IPS DF 6.9 (cell line): Measurements from ENCODE around the gene ZNF786.
"Not testable (repeated sequence)": the region's sequence is repeated elsewhere in the genome, so short reads cannot be mapped to it uniquely, and the experiment has no call there.

ENCODE experiments used
- DNase-seq: peaks from one replicate; pipeline ENCODE4 v3.0.0-alpha.2; 2013; ENCODE audit warnings: low read depth, low spot score
- H3K27ac ChIP-seq: one replicate; pipeline ENCODE4 v1.5.1; 2013; ENCODE audit warnings: low read length, control low read depth
- H3K27me3 ChIP-seq: 2 replicates; pipeline ENCODE4 v1.6.1; 2013; ENCODE audit warnings: mild to moderate bottlenecking, low read length; ENCODE audit not compliant: control insufficient read depth, insufficient read depth
- H3K36me3 ChIP-seq: 2 replicates; pipeline ENCODE4 v1.6.1; 2013; ENCODE audit warnings: low read length; ENCODE audit not compliant: control insufficient read depth, insufficient read depth
- H3K4me1 ChIP-seq: 2 replicates; pipeline ENCODE4 v1.6.1; 2013; ENCODE audit warnings: low read length; ENCODE audit not compliant: control insufficient read depth, insufficient read depth
- H3K4me3 ChIP-seq: 2 replicates; pipeline ENCODE4 v1.5.1; 2013; ENCODE audit warnings: mild to moderate bottlenecking, low read length
- H3K9me3 ChIP-seq: 2 replicates; pipeline ENCODE4 v1.6.1; 2013; ENCODE audit warnings: low read length, inconsistent platforms; ENCODE audit not compliant: control insufficient read depth, insufficient read depth
- WGBS: extraction: QIAGEN DNeasy Blood & Tissue Kit; methylation state at CpG from one replicate; pipeline ENCODE4 v1.1.7; 2013; ENCODE audit warnings: mixed read lengths, missing lambda C conversion rate; ENCODE audit not compliant: insufficient read length, insufficient coverage; 5-methylcytosine and 5-hydroxymethylcytosine counted together

ZNF786 gene

GRCh38 chr7:149104749-149105148 lies 14.2 kb upstream of the ZNF786 start:
- Histone ChIP-seq H3K27ac (no peak overlapping the region), H3K9me3 (no peaks in the 10 kb centered on the region), H3K27me3 (no peaks in the 10 kb centered on the region), H3K4me3 (no peak overlapping the region), H3K36me3 (no peaks in the 10 kb centered on the region), H3K4me1 (no peaks in the 10 kb centered on the region)
- no peak for DNase-seq
- WGBS: no CpG with 5 or more reads among the region's 25 CpGs

DNA sequence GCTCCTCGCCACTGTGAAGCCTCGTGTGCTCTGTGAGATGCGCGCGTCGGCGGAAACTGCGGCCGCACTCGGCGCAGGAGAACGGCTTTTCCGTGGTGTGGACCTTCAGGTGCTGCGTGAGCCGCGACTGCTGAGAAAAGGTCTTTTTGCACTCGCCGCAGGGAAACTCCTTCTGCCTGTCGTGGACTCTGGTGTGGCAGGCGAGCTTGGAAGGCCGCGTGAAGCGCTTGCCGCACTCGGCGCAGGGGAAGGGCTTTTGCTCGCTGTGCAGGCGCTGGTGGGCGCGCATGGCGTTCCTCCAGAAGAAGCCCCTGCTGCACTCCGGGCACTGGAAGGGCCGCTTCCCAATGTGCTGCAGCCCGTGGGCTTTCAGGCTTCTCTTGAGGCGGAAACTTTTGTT lies 13.7 kb upstream of the ZNF786 start:
- H3K27ac ChIP-seq: no peak overlapping the region
- no peaks in the 10 kb centered on the region for H3K9me3 ChIP-seq
- no peaks in the 10 kb centered on the region for H3K27me3 ChIP-seq
- no peak for DNase-seq
- H3K4me3 ChIP-seq: no peak overlapping the region
- H3K36me3 ChIP-seq: no peaks in the 10 kb centered on the region
- H3K4me1 ChIP-seq: no peaks in the 10 kb centered on the region
- WGBS: no CpG with 5 or more reads among the region's 35 CpGs

DNA sequence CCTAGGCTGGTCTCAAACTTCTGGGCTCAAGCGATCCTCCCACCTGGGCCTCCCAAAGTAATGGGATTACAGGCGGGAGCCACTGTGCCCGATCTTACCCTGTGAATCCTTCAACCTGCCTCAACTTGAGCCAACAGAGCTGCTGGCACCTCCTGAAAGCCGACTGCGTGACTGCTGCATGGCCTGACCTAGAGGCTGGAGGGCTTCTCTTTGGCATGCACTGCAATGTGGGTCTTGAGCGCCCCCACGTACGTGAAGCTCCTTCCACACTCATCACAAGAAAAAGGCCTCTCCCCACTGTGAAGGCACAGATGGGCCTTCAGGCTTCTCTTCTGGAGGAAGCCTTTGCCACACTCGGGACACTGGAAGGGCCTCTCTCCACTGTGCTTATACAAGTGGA lies 12.9 kb upstream of the ZNF786 start:
- H3K27me3 ChIP-seq: no peaks in the 10 kb centered on the region
- DNase-seq: no peak
- H3K27ac ChIP-seq: no peak overlapping the region
- H3K4me3 ChIP-seq: no peak overlapping the region
- WGBS: no CpG with 5 or more reads among the region's 9 CpGs
- H3K4me1 ChIP-seq: no peaks in the 10 kb centered on the region
- H3K9me3 ChIP-seq: no peaks in the 10 kb centered on the region
- H3K36me3 ChIP-seq: no peaks in the 10 kb centered on the region

DNA sequence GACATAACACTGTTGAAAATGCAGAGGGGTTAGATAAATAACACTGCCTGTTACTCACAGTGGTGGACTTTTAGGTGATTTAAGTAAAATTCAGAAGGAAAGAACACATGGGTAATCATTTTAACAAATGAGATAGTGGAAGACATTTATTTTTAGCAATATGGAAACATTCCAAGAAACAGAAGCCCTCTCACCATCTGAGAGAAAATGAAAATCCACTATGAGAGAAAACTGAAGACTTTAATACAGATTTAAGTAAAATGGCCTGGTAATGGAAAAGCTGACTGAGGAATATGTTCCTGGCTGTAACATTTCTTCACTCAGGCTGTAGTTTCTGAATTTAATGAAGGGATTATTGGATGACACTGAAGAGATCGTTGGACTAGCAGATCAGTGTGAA lies 12.1 kb upstream of the ZNF786 start:
- no CpG with 5 or more reads among the region's 1 CpG for WGBS
- no peaks in the 10 kb centered on the region for H3K4me1 ChIP-seq
- DNase-seq: no peak

DNA sequence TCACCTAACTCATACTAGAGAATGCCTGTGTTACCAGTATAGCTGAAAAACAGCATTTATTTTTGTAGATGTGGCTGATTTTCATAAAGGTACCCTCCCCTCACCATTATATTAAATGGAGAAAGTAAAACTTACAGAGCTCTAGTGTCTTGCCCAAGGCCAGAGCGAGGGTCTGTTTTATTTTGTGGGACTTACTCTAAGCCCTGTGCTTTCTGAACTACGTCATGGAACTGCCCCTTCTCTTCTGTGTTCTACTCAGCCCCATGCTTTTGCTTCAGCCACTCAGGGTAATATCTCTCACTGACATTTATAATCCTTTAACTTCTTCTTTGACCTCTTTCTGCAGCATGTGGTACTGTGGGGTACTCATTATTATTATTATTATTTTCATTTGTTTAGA lies 10.3 kb upstream of the ZNF786 start:
- Histone ChIP-seq H3K4me1 (no peaks in the 10 kb centered on the region), H3K9me3 (no peaks in the 10 kb centered on the region), H3K36me3 (no peaks in the 10 kb centered on the region), H3K27ac (no peak overlapping the region), H3K27me3 (no peaks in the 10 kb centered on the region), H3K4me3 (no peak overlapping the region)
- WGBS: no CpG with 5 or more reads among the region's 2 CpGs
- DNase-seq: no peak

More for the DNA sequence above, 12.1 kb upstream of the ZNF786 start:
- no peaks in the 10 kb centered on the region for H3K36me3 ChIP-seq
- H3K9me3 ChIP-seq: no peaks in the 10 kb centered on the region
- H3K27ac ChIP-seq: no peak overlapping the region
- no peaks in the 10 kb centered on the region for H3K27me3 ChIP-seq
- no peak overlapping the region for H3K4me3 ChIP-seq

DNA sequence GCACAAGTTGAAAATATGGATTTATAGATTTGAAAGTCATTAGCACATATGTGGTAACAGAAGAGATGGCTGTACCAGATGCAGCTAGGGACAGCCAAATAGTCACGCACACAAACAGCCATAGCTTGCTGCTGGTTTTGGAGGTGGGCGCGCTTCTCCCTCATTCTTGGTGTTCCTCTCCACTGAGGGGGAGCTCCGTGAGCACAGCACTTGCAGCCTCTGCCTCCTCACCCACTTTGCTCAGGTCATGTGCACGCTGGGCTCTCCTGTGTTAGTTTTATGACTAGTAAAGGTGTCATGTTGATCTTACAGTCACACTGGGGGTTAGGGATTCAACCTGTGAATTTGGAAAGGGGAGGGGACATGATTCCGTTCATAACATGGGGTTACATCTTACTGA lies 8.5 kb upstream of the ZNF786 start:
- no peak for DNase-seq
- H3K4me3 ChIP-seq: no peak overlapping the region
- H3K27me3 ChIP-seq: no peaks in the 10 kb centered on the region
- H3K9me3 ChIP-seq: no peaks in the 10 kb centered on the region
- WGBS: no CpG with 5 or more reads among the region's 6 CpGs
- no peak overlapping the region for H3K27ac ChIP-seq
- no peaks in the 10 kb centered on the region for H3K4me1 ChIP-seq
- H3K36me3 ChIP-seq: no peaks in the 10 kb centered on the region

DNA sequence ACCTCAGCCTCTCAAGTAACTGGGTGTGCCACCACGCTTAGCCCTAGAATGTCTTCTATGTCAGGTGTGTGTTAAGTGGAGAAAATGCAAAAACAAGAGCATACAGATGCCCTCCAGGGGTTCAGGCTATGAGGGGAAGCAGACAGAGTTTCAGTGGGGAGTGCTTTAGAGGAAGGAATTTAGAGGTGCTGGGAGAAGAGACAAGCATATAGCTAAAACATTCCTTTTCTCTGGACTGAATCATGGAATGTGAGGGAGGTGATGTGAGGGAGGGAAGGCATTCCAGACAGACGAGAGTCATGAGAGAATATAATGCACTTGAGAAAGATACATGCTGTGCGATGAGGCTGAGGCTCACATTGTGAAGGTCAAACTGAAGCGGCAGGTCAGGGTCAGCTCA lies 6.6 kb upstream of the ZNF786 start:
- no peak for DNase-seq
- Histone ChIP-seq H3K4me1 (no peaks in the 10 kb centered on the region), H3K27me3 (no peaks in the 10 kb centered on the region), H3K4me3 (no peak overlapping the region), H3K36me3 (no peaks in the 10 kb centered on the region), H3K9me3 (no peaks in the 10 kb centered on the region), H3K27ac (no peak overlapping the region)
- no CpG with 5 or more reads among the region's 4 CpGs for WGBS

- DNase-seq: no peak
Measured at GRCh38 chr7:149093228-149093627, 2.7 kb upstream of the ZNF786 start.

GRCh38 chr7:149092244-149092643 lies 1.7 kb upstream of the ZNF786 start:
- H3K27ac ChIP-seq, H3K4me3 ChIP-seq, DNase-seq, H3K9me3 ChIP-seq, H3K36me3 ChIP-seq, H3K27me3 ChIP-seq, H3K4me1 ChIP-seq: not testable (repeated sequence)
- WGBS: no CpG with 5 or more reads among the region's 20 CpGs

More at GRCh38 chr7:149093228-149093627, 2.7 kb upstream of the ZNF786 start:
- no peaks in the 10 kb centered on the region for H3K36me3 ChIP-seq
- no peaks in the 10 kb centered on the region for H3K9me3 ChIP-seq
- no peak overlapping the region for H3K27ac ChIP-seq
- no CpG with 5 or more reads among the region's 4 CpGs for WGBS
- no peaks in the 10 kb centered on the region for H3K27me3 ChIP-seq
- no peaks in the 10 kb centered on the region for H3K4me1 ChIP-seq
- no peak overlapping the region for H3K4me3 ChIP-seq

GRCh38 chr7:149087376-149087775 lies 3.1 kb downstream of the ZNF786 start:
- H3K9me3 ChIP-seq: no peaks in the 10 kb centered on the region
- no peak for DNase-seq
- H3K4me1 ChIP-seq: no peaks in the 10 kb centered on the region
- no CpG with 5 or more reads among the region's 6 CpGs for WGBS
- H3K27ac ChIP-seq: no peak overlapping the region
- no peaks in the 10 kb centered on the region for H3K27me3 ChIP-seq
- no peaks in the 10 kb centered on the region for H3K36me3 ChIP-seq
- no peak overlapping the region for H3K4me3 ChIP-seq

DNA sequence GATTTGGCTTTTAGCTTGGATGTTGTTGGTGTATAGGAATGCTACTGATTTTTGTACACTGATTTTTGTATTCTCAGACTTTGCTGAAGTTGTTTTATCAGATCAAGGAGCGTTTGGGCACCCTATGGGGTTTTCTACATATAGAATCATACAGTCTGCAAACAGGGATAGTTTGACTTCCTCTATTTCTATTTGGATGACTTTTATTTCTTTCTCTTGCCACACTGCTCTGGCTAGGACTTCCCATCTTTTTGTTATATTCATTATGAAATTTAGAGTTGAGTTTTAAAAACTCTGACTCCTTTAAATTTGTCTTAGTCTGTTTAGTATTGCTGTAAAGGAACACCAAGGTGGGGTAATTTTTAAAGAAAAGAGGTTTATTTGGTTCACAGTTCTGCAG lies 4.7 kb downstream of the ZNF786 start:
- no peaks in the 10 kb centered on the region for H3K9me3 ChIP-seq
- H3K36me3 ChIP-seq: no peaks in the 10 kb centered on the region
- H3K4me1 ChIP-seq: no peaks in the 10 kb centered on the region
- H3K4me3 ChIP-seq: no peak overlapping the region
- H3K27ac ChIP-seq: no peak overlapping the region
- WGBS: no CpG with 5 or more reads among the region's 1 CpG
- H3K27me3 ChIP-seq: no peaks in the 10 kb centered on the region
- no peak for DNase-seq
